NT2/D1 (cell line): Measurements from ENCODE around the gene ABLIM2.

Experiments
- SUZ12 ChIP-seq: IDR thresholded peaks from 2 replicates; pipeline ENCODE4 v1.6.1; 2011; ENCODE audit not compliant: insufficient read length, insufficient read depth; ENCODE audit errors: extremely low read depth
- YY1 ChIP-seq: IDR thresholded peaks from 2 replicates; pipeline ENCODE4 v1.6.1; 2011; ENCODE audit not compliant: insufficient read length, insufficient read depth

DNA sequence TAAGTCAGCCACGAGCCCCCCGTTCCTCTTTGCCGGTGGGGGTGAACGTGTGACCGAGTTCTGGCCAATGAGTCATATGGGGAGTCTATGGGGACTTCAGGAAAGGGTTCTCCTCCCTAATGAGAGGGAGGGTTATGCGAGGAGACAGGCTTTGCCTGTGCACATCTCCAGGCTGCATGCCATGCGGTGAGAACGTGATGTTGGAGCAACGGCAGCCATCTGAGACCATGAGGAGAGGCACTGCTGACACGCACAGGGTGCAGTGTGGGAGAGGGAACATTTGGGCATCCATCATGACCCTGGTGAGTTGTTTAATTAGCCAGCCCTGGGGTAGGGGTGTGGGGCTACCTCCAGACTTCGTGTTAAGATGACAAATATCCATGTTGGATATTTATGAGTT, 55.8 kb downstream of the ABLIM2 start:
- TF ChIP-seq SUZ12, result no peak
- TF ChIP-seq YY1, result no peak
